Right renal cortex interstitium (tissue), 3 donors: ENCODE results near the gene ACTRT2. TPM values are rescaled to one million over a fixed set of nuclear protein-coding genes. Genes with fewer than 3 reads are reported as not detected.
A peak's percentile ranks its signal among the peaks of the same experiment; 100 is the strongest.

Source experiments
- DNase-seq, 3 donors: peaks; one replicate each; pipeline ENCODE4 v3.0.0-alpha.2; 2013; ENCODE audit warnings: low read depth in 3 of 3, low spot score in 2 of 3
- polyA plus RNA-seq, 3 donors: library from polyadenylated mRNA; unstranded; fragments of 120-200 nt; gene quantifications; one replicate each; pipeline ENCODE4 v1.2.1, GENCODE V29; 2013; ENCODE audit not compliant: insufficient read length in 3 of 3

ACTRT2 gene
- polyA plus RNA-seq, 3 donors, result not detected

DNA sequence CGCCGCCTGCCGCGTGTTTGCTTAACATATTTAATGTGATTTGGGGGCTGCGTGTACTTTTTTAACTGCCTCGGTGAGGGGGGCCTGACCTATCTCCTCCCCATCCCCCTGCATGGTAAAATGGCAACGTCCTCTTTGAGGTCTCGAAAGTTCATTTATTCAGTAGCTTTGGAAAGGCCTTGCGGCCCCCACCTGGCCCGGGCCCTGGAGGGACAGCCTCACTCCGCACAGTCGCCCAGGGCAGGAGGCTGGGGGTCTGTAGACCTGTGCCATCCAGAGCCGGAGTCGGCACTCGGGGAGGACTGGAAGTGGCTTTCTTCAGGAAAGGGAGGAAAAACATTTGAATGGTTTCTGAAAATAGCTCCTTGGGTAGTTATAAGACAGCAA lies 38.0 kb upstream of the ACTRT2 start:
- no peak for DNase-seq

- DNase-seq, result no peak
Measured at GRCh38 chr1:2983706-2984398, 37.4 kb upstream of the ACTRT2 start.

DNA sequence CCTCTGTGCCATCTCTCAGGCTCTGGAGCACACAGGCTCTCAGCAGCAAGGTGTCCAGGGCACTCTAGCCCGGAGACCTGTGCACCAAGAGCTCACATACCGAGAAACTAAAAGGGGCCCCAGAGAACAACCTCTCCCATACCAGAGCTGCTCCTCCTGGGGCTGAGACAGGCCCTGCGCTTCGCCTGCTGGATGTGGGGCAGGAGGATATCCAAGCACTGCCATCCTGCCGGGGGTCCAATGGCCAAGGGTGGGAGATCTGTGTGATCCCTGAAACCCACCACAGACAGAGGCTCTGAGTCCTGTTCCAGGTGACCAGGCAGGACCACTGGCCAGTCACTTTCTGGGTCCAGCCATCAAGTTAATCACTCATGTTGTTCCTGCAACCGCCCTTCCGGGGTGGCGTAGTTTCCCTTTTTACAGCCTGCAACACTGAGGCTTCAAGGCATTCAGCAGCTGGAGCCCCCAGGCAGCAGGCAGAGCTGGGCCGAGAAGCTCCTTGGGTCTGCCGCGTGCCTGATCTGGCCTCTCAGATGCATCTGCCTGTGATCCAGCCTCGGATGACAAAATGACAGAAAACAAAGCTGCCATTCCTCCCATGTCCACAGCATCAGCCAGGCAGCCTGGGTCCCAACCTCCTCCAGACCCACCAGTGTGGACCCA lies 36.7 kb upstream of the ACTRT2 start:
- DNase-seq, result no peak

DNA sequence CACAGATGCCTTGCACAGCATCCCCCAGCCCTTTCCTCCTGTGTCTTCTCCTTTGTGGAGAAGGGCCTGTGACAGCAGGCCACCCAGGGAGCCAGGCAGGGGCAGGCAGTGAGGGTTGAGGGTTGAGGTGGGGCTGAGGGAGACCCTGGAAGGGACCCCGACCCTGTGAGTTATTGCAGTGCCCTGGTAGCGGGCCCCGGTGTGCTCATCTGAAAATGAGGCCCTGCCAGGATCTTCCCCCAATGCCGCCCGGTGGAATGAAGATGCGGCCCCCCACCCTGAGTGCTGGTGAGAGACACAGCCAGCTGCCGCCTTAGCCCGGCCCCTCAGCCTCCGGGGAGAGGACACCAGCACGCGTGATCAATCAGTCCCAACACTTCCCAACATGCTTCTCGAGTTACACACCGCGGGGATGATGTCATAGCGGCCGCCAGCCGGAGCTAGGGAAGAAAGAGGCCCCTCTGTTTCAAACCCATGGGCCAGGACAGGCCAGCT lies 36.2 kb upstream of the ACTRT2 start:
- DNase-seq, result peak in 1 of 3 donors; percentile 69

- DNase-seq, result no peak
Measured at GRCh38 chr1:2985694-2986548, 35.3 kb upstream of the ACTRT2 start.

- DNase-seq, result no peak
Measured at GRCh38 chr1:2986549-2987305, 34.5 kb upstream of the ACTRT2 start.

DNA sequence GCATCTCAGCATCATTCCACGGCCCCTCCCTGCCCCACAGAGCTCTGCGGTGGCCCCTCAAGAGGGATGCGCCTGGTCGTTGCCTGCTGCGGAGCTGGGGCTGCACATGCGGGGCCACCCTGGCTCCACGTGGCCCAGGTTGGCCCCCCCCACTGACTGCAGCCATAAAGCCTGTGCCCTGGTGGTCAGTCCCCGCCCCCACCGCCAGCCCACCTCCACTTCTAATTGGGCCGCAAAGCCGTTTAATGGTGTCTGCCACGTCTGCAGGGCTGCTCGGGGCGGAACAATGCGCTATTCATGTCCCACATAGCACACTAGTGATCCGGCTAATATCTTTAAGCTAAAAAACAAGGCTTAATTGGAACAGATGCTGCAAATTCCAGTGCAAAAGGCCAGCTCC lies 33.5 kb upstream of the ACTRT2 start:
- DNase-seq, result no peak

DNA sequence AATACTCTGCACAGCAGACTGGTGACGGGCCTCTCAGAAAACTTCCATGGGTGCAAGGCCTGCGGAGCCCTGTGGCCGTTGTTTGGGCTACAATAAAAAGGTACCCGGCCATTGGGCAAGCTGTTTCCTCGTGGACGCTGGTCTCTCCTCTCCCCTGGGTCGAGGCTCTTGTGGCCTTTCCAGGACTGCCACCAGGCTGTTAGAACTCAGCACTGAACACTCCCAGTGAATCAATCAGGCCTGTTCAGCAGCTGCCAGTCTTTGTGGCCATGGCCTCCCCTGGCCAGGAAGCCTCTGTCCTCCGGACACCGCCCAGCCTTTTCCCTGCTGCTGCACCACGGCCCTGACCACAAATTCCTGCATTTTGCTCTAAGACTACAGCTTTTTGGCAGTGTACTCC lies 33.0 kb upstream of the ACTRT2 start:
- DNase-seq, result no peak

DNA sequence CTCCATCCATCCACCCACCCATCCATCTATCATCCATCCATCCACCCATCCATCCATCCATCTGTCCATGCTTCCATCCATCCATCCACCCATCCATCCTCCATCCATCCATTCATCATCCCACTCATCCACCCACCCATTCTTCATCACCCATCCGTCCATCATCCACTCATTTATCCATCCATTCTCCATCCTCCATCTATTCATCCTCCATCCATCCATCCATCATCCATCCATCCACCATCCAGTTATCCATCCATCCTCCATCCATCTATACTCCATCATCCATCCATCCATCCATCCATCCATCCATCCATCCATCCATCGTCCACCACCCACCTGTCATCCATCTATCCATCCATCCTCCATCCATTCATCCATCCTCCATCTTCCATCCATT lies 32.1 kb upstream of the ACTRT2 start:
- no peak for DNase-seq

DNA sequence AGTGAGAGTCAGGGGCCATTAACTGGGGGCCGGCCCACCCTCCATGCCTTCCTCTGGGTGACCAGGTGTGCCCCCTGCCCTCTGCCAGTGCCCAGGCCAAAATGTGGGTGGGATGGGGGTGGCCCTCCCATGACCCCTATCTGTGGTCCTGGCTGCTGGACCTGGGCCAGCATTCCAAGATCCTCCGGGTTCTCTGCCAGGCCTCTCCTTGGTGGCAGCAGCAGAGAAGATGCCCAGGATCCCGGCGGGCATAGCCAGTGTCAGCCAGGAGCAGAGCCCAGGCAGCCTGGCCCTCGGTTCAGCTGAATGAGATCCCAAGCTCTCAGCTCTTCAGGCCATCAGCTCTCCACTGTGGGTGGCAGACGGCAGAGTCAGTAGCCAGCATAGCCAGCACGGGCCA lies 31.3 kb upstream of the ACTRT2 start:
- no peak for DNase-seq

DNA sequence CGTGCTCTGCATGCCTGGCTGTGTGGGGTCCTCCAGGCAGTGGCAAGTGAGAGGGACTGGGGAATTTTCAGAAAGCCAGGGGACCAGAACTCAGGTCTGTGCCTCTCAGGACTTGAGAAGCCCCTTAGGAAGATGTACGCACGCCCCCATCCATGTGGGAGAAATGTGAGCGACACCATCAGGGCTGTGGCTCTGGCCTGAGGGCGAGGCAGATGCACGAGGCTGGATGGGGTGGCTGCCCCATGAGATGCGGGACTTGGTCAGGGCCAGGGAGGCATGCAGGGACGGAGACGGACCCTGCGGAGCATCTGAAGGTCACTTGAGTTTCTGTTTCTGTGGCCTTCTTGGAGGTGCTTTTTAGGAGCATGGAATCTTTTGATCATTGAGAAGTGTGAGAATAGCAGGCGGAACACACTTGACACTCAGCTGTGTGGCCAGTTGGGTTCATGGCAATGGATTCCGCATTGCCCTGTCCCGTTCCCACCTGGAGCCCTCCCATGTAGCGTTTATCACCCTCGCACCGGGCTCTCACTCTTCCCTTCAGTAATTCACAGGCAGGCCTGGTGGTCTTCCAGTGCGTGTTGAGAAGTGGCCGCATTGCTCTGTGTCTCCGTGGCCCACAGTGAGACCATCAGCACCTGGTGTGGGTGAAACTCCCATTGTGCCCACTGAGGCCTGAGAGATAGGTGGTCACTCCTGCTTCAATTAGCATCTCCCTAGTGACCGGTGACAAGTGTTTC lies 30.7 kb upstream of the ACTRT2 start:
- no peak for DNase-seq

DNA sequence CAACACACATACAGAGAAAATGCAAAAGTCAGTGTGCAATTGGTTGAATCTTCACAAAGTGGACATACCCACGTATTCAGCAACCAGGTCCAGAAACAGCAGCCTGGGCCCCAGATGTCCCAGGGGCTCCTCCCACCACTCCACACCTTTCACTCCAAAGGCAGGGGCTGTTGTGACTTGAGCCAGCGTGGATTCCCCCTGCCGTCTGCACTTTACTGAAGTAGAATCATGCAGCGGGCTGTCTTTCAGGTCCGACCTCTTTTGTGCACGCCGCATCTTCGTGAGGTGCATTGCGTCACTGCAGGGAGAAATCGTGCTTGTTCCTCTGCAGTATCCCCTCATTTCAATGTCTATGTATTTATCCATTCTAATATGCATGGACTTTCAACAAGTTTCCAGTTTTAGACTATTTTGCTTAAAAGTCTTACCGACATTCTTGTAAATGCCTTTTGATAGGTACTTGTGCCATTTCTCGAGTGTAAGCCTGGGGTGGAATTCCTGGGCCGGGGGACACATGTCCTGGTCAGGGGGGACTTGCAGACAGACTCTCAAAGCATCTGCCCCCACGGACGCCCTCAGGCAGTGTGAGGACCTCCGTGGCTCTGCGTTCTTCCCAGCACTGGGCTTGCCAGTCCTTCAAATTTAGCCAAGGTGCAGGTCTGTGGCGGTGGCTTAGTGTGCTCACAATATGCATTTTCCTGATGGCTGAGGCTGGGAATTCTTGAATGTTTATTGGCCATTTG lies 29.3 kb upstream of the ACTRT2 start:
- DNase-seq, result no peak

DNA sequence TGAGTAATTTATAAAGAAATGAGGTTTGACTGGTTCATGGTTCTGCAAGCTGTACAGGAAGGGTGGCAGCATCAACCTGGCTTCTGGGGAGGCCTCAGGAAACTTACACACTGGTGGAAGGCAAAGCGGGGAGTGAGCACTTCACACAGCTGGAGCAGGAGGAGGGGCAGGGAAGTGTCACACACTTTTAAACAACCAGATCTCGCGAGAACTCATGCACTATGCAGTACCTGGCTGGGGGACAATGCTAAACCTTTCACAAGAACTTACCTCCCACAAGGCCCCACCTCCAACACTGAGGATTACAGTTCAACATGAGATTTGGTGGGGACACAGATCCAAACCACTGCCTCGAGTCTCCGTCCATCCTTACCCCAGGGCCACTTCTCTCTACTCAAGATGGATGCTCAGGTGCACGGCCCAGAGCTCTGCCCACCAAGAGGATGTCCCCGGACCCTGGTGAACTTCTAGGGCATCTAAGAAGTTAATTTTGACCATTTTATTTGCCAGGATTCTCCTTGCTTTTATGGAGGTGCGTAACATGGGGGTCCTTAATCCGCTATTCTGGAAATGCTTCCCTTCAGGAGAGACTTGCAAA lies 22.7 kb upstream of the ACTRT2 start:
- no peak for DNase-seq

- DNase-seq, result no peak
Measured at GRCh38 chr1:2999138-2999537, 22.1 kb upstream of the ACTRT2 start.

- DNase-seq, result no peak
Measured at GRCh38 chr1:2999571-2999970, 21.7 kb upstream of the ACTRT2 start.

DNA sequence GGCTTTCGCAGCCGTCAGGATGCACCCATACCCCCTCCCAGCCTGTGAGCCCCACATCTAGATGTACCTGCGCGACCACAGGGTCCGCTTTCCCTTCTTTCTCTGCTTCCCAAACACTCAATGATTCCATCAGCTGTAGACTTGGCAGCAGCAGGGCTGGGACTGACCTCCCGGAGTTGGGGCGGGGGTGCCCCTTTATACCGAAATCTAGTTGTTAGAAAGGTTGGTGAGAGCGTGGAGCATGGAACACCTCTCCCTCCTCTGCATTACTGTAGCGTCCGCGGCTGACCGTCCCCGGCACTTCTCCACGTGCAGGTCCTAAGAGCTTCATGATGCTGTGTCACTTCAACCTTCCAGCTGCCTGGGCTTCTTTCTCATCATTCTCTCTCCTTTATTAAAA lies 21.1 kb upstream of the ACTRT2 start:
- no peak for DNase-seq

GRCh38 chr1:3000671-3001470 lies 20.4 kb upstream of the ACTRT2 start:
- no peak for DNase-seq
